ENCODE results near the gene ERF.

The ERF gene

DNA sequence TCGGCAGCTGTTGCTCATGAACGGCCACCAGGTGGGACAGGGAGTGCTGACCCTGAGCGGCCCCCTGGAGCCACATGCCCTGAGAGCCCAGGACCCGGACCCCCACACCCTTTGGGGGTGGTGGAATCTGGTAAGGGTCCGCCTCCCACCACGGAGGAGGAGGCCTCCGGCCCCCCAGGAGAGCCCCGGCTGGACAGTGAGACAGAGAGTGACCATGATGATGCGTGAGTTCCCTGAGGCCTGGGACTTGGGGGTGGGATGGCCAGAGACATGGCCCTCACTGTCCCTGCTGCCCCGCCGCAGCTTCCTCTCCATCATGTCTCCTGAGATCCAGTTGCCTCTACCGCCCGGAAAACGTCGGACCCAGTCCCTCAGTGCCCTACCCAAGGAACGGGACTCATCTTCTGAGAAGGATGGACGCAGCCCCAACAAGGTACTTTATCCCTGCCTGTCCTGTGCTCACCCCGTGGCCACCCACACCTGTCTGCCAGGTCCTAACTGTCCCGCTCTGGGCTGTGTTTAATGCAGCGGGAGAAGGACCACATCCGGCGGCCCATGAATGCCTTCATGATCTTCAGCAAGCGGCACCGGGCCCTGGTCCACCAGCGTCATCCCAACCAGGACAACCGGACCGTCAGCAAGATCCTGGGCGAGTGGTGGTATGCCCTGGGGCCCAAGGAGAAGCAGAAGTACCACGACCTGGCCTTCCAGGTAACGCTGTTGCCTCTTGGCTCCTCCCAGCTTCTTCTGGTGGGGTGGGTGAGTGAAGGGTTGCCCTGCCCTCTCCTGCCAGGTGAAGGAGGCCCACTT lies 32.3 kb upstream of the ERF start:
- H3K4me3 ChIP-seq (ENCODE audit: low read depth, low read length) = no peak overlapping the region
- 0 out of 2 replicates have a peak, but pooled peaks cover 5% of the 10 kb centered on the region for H3K36me3 ChIP-seq (ENCODE audit: insufficient read depth, low read length)
- H3K79me2 ChIP-seq (ENCODE audit: control insufficient read depth, insufficient read depth, low read length, unreplicated experiment) = peaks cover 10% of the 10 kb centered on the region
- no peaks in the 10 kb centered on the region for H3K27me3 ChIP-seq (ENCODE audit: insufficient read depth, low read length)
- H2AFZ ChIP-seq (ENCODE audit: low read length, unreplicated experiment) = no peak overlapping the region
- no peak overlapping the region for H3K27ac ChIP-seq (ENCODE audit: low read depth, low read length)
- H3K4me1 ChIP-seq (ENCODE audit: control insufficient read depth, insufficient read depth, low read length, unreplicated experiment) = peaks cover 29% of the 10 kb centered on the region

DNA sequence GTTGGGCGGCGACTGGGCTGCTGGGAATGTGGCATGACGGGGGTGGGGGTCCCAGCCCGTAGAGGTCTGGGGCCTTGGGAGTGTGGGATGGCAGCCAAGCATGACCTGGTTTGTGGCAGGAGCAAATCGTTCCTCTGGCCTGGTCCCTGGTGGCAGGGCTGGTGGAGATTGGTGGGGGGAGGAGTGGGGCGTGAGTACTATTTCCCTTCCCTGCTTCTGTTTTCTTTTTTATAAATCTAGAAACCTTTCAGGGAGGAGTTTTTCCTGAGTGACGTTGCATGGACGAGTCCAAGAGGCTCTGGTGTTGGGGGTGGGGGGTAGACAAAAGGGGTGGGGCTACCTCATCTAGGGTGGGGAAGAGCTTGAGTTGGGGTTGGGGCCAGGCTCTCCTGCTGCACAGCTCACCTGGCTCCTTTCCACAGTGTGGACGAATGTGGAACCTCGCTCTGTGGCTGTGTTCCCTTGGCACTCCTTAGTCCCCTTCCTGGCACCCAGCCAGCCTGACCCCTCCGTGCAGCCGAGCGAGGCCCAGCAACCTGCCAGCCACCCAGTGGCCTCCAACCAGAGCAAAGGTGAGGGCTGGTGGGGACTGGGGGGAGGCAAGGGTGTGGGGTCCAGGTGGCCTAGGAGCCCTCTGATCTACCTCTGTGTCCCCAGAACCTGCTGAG lies 31.6 kb upstream of the ERF start:
- Histone ChIP-seq H3K36me3 (ENCODE audit: insufficient read depth, low read length) (0 out of 2 replicates have a peak, but pooled peaks cover 5% of the 10 kb centered on the region), H2AFZ (ENCODE audit: low read length, unreplicated experiment) (no peak overlapping the region), H3K4me1 (ENCODE audit: control insufficient read depth, insufficient read depth, low read length, unreplicated experiment) (peaks cover 36% of the 10 kb centered on the region), H3K79me2 (ENCODE audit: control insufficient read depth, insufficient read depth, low read length, unreplicated experiment) (peaks cover 10% of the 10 kb centered on the region), H3K4me3 (ENCODE audit: low read depth, low read length) (peak overlapping the region; percentile 92; the same call in 1 of the 2 replicates), H3K27ac (ENCODE audit: low read depth, low read length) (no peak overlapping the region), H3K27me3 (ENCODE audit: insufficient read depth, low read length) (no peaks in the 10 kb centered on the region)

DNA sequence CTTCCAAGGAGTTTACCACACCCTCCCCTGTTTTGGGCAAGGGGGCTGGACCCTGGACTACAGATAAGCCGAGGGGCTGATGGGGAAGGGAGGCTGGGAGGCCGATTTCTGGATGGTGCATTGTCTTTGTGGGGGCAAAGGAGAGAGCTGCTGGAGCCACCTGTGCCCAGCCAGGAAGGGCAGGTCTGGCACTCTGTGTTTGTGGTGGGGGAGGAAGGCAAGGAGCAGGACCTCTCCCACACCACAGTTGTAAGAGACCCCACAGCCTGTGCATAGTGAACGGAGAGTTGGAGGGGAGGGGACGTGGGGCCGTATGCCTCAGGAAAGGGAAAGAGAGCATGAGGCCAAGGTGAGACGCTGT lies 31.0 kb upstream of the ERF start:
- Histone ChIP-seq H3K27ac (ENCODE audit: low read depth, low read length) (no peak overlapping the region), H3K79me2 (ENCODE audit: control insufficient read depth, insufficient read depth, low read length, unreplicated experiment) (peaks cover 13% of the 10 kb centered on the region), H2AFZ (ENCODE audit: low read length, unreplicated experiment) (no peak overlapping the region), H3K27me3 (ENCODE audit: insufficient read depth, low read length) (no peaks in the 10 kb centered on the region), H3K4me1 (ENCODE audit: control insufficient read depth, insufficient read depth, low read length, unreplicated experiment) (peaks cover 40% of the 10 kb centered on the region), H3K4me3 (ENCODE audit: low read depth, low read length) (peak overlapping the region; percentile 92), H3K36me3 (ENCODE audit: insufficient read depth, low read length) (0 out of 2 replicates have a peak, but pooled peaks cover 5% of the 10 kb centered on the region)

- no peaks in the 10 kb centered on the region for H3K27me3 ChIP-seq (ENCODE audit: insufficient read depth, low read length)
- 0 out of 2 replicates have a peak, but pooled peaks cover 5% of the 10 kb centered on the region for H3K36me3 ChIP-seq (ENCODE audit: insufficient read depth, low read length)
- H3K79me2 ChIP-seq (ENCODE audit: control insufficient read depth, insufficient read depth, low read length, unreplicated experiment) = peaks cover 13% of the 10 kb centered on the region
- H3K4me1 ChIP-seq (ENCODE audit: control insufficient read depth, insufficient read depth, low read length, unreplicated experiment) = peaks cover 40% of the 10 kb centered on the region
- peak overlapping the region; percentile 92 for H3K4me3 ChIP-seq (ENCODE audit: low read depth, low read length)
- H3K27ac ChIP-seq (ENCODE audit: low read depth, low read length) = no peak overlapping the region
- H2AFZ ChIP-seq (ENCODE audit: low read length, unreplicated experiment) = no peak overlapping the region
These were observed 30.6 kb upstream of the ERF start for GRCh38 chr19:42285541-42285941.

- Histone ChIP-seq H3K4me1 (ENCODE audit: control insufficient read depth, insufficient read depth, low read length, unreplicated experiment) (peaks cover 40% of the 10 kb centered on the region), H3K4me3 (ENCODE audit: low read depth, low read length) (peak overlapping the region; percentile 92), H3K79me2 (ENCODE audit: control insufficient read depth, insufficient read depth, low read length, unreplicated experiment) (peaks cover 13% of the 10 kb centered on the region), H3K27ac (ENCODE audit: low read depth, low read length) (no peak overlapping the region), H3K36me3 (ENCODE audit: insufficient read depth, low read length) (0 out of 2 replicates have a peak, but pooled peaks cover 5% of the 10 kb centered on the region), H3K27me3 (ENCODE audit: insufficient read depth, low read length) (no peaks in the 10 kb centered on the region), H2AFZ (ENCODE audit: low read length, unreplicated experiment) (no peak overlapping the region)
These were observed 29.8 kb upstream of the ERF start for GRCh38 chr19:42284591-42285341.

GRCh38 chr19:42284066-42284501 lies 29.2 kb upstream of the ERF start:
- Histone ChIP-seq H3K4me1 (ENCODE audit: control insufficient read depth, insufficient read depth, low read length, unreplicated experiment) (peaks cover 45% of the 10 kb centered on the region), H3K79me2 (ENCODE audit: control insufficient read depth, insufficient read depth, low read length, unreplicated experiment) (peaks cover 13% of the 10 kb centered on the region), H3K4me3 (ENCODE audit: low read depth, low read length) (peak overlapping the region; percentile 57; the same call in 1 of the 2 replicates), H2AFZ (ENCODE audit: low read length, unreplicated experiment) (no peak overlapping the region), H3K27ac (ENCODE audit: low read depth, low read length) (peak overlapping the region; percentile 51; the same call in 1 of the 2 replicates), H3K27me3 (ENCODE audit: insufficient read depth, low read length) (no peaks in the 10 kb centered on the region), H3K36me3 (ENCODE audit: insufficient read depth, low read length) (0 out of 2 replicates have a peak, but pooled peaks cover 5% of the 10 kb centered on the region)

- Histone ChIP-seq H3K36me3 (ENCODE audit: insufficient read depth, low read length) (0 out of 2 replicates have a peak, but pooled peaks cover 5% of the 10 kb centered on the region), H3K27ac (ENCODE audit: low read depth, low read length) (peak overlapping the region; percentile 74), H2AFZ (ENCODE audit: low read length, unreplicated experiment) (no peak overlapping the region), H3K27me3 (ENCODE audit: insufficient read depth, low read length) (no peaks in the 10 kb centered on the region), H3K79me2 (ENCODE audit: control insufficient read depth, insufficient read depth, low read length, unreplicated experiment) (peaks cover 15% of the 10 kb centered on the region), H3K4me1 (ENCODE audit: control insufficient read depth, insufficient read depth, low read length, unreplicated experiment) (peaks cover 45% of the 10 kb centered on the region), H3K4me3 (ENCODE audit: low read depth, low read length) (peak overlapping the region; percentile 73)
These were observed 28.5 kb upstream of the ERF start for GRCh38 chr19:42283188-42284065.

GRCh38 chr19:42282819-42283187 lies 27.9 kb upstream of the ERF start:
- Histone ChIP-seq H3K36me3 (ENCODE audit: insufficient read depth, low read length) (0 out of 2 replicates have a peak, but pooled peaks cover 5% of the 10 kb centered on the region), H3K79me2 (ENCODE audit: control insufficient read depth, insufficient read depth, low read length, unreplicated experiment) (peaks cover 17% of the 10 kb centered on the region), H3K4me1 (ENCODE audit: control insufficient read depth, insufficient read depth, low read length, unreplicated experiment) (peaks cover 45% of the 10 kb centered on the region), H2AFZ (ENCODE audit: low read length, unreplicated experiment) (no peak overlapping the region), H3K27me3 (ENCODE audit: insufficient read depth, low read length) (no peaks in the 10 kb centered on the region), H3K4me3 (ENCODE audit: low read depth, low read length) (peak overlapping the region; percentile 93; the same call in 1 of the 2 replicates), H3K27ac (ENCODE audit: low read depth, low read length) (peak overlapping the region; percentile 74)

DNA sequence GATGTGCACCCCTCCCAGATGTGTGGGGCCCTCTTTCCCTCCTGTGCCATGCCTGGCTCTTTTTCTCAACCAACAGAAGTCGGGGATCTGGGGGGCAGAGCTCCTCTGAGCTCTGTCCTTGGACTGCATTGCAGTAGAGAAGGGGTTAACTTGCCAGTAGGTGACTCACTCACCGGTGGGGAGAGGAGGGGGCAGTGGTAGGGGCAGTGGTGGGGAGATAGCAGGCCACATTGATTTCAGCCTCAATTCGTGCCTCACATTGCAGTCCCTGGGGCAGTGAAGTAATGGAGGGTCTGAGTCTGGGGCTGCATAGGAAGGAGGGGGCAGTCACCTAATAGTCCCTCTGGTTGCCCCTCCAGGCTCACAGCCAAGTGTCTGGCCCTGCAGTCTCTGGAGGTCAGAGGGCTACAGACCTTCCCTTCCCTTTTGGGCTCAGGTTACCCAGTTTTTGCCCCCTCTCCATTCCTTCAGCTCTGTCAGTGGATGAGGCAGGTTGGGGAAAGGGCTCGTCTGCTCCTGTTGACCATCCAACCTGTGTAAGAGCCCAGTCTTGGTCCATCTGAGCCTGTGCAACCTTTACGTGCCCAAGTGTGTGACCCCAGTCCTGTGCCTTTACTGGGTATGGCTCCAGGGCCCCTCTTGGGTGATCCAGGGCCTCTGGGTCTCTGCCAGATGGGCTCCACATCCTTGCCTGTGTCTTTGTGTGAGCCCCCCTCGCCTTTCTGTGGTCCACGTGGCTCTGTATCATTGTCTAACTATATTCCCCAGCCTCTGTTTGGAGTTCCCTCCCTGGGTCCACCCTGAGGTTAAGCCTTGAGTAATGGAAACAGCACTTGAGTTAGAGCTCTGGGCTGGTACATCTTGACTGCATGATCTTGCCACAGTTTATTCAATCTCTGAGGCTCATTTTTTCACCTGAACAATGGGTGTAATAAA lies 27.2 kb upstream of the ERF start:
- Histone ChIP-seq H3K4me1 (ENCODE audit: control insufficient read depth, insufficient read depth, low read length, unreplicated experiment) (peaks cover 45% of the 10 kb centered on the region), H3K4me3 (ENCODE audit: low read depth, low read length) (peak overlapping the region; percentile 93), H2AFZ (ENCODE audit: low read length, unreplicated experiment) (no peak overlapping the region), H3K27me3 (ENCODE audit: insufficient read depth, low read length) (no peaks in the 10 kb centered on the region), H3K79me2 (ENCODE audit: control insufficient read depth, insufficient read depth, low read length, unreplicated experiment) (peaks cover 17% of the 10 kb centered on the region), H3K36me3 (ENCODE audit: insufficient read depth, low read length) (0 out of 2 replicates have a peak, but pooled peaks cover 2% of the 10 kb centered on the region), H3K27ac (ENCODE audit: low read depth, low read length) (peak overlapping the region; percentile 74)

All from ACC112 (cell line).